Measurements from ENCODE around the gene CHRM1. TPM values are rescaled to one million over a fixed set of nuclear protein-coding genes. Genes with fewer than 3 reads are reported as not detected.
"Not testable (repeated sequence)": the region's sequence is repeated elsewhere in the genome, so short reads cannot be mapped to it uniquely, and the experiment has no call there.

The CHRM1 gene
- not detected for total RNA-seq
- long read RNA-seq = 0 reads

- no peak for DNase-seq (ENCODE audit: missing footprints)
- intact Hi-C loops (cut with DNase I) = no loop called here
- ATAC-seq = no peak
These were observed at the start of gene CHRM1 for GRCh38 chr11:62921201-62921572. Gene CHRM1 (minus strand): TSS chr11:62921363. CDS start chr11:62911100, 10,263 bp downstream.

- ATAC-seq (no peak), DNase-seq (ENCODE audit: missing footprints) (no peak)
- intact Hi-C loops (cut with DNase I) = no loop called here
These were observed 44.4 kb upstream of the CHRM1 start for GRCh38 chr11:62965574-62965973.

GRCh38 chr11:62962391-62962790, 41.2 kb upstream of the CHRM1 start:
- no peak for ATAC-seq
- intact Hi-C loops (cut with DNase I) = no loop called here
- no peak for DNase-seq (ENCODE audit: missing footprints)

- ATAC-seq (no peak), DNase-seq (ENCODE audit: missing footprints) (no peak)
- intact Hi-C loops (cut with DNase I) = no loop called here
These were observed 39.9 kb upstream of the CHRM1 start for GRCh38 chr11:62961017-62961570.

- intact Hi-C loops (cut with DNase I) = no loop called here
- DNase-seq (ENCODE audit: missing footprints) (no peak), ATAC-seq (no peak)
These were observed 38.3 kb upstream of the CHRM1 start for GRCh38 chr11:62959422-62959980.

- ATAC-seq (no peak), DNase-seq (ENCODE audit: missing footprints) (no peak)
- intact Hi-C loops (cut with DNase I) = no loop called here
These were observed 37.6 kb upstream of the CHRM1 start for GRCh38 chr11:62958547-62959421.

- DNase-seq (ENCODE audit: missing footprints) = no peak
- no peak for ATAC-seq
- intact Hi-C loops (cut with DNase I) = no loop called here
These were observed 36.0 kb upstream of the CHRM1 start for GRCh38 chr11:62957147-62957546.

- DNase-seq (ENCODE audit: missing footprints) (no peak), ATAC-seq (no peak)
- intact Hi-C loops (cut with DNase I) = no loop called here
These were observed 33.3 kb upstream of the CHRM1 start for GRCh38 chr11:62954478-62954877.

GRCh38 chr11:62953811-62954210, 32.6 kb upstream of the CHRM1 start:
- no peak for DNase-seq (ENCODE audit: missing footprints)
- intact Hi-C loops (cut with DNase I) = no loop called here
- ATAC-seq = no peak

- no peak for ATAC-seq
- intact Hi-C loops (cut with DNase I) = no loop called here
- no peak for DNase-seq (ENCODE audit: missing footprints)
These were observed 27.7 kb upstream of the CHRM1 start for GRCh38 chr11:62948765-62949320.

- DNase-seq (ENCODE audit: missing footprints); intact Hi-C loops (cut with DNase I); ATAC-seq: not testable (repeated sequence)
These were observed 24.4 kb upstream of the CHRM1 start for GRCh38 chr11:62945538-62945937.

GRCh38 chr11:62937528-62937927, 16.4 kb upstream of the CHRM1 start:
- intact Hi-C loops (cut with DNase I); DNase-seq (ENCODE audit: missing footprints); ATAC-seq: not testable (repeated sequence)

- DNase-seq (ENCODE audit: missing footprints) = no peak
- intact Hi-C loops (cut with DNase I) = no loop called here
- ATAC-seq = no peak
These were observed 13.3 kb upstream of the CHRM1 start for GRCh38 chr11:62934496-62934785.

- no peak for DNase-seq (ENCODE audit: missing footprints)
- no peak for ATAC-seq
- intact Hi-C loops (cut with DNase I) = no loop called here
These were observed 12.8 kb upstream of the CHRM1 start for GRCh38 chr11:62933750-62934495.

GRCh38 chr11:62933285-62933684, 12.1 kb upstream of the CHRM1 start:
- ATAC-seq (no peak), DNase-seq (ENCODE audit: missing footprints) (no peak)
- intact Hi-C loops (cut with DNase I) = no loop called here

- intact Hi-C loops (cut with DNase I) = no loop called here
- ATAC-seq (no peak), DNase-seq (ENCODE audit: missing footprints) (no peak)
These were observed 10.5 kb upstream of the CHRM1 start for GRCh38 chr11:62931499-62932278.

GRCh38 chr11:62930666-62931065, 9.5 kb upstream of the CHRM1 start:
- intact Hi-C loops (cut with DNase I) = no loop called here
- no peak for ATAC-seq
- DNase-seq (ENCODE audit: missing footprints) = no peak

GRCh38 chr11:62930157-62930556, 9.0 kb upstream of the CHRM1 start:
- ATAC-seq (no peak), DNase-seq (ENCODE audit: missing footprints) (no peak)
- intact Hi-C loops (cut with DNase I) = no loop called here

- intact Hi-C loops (cut with DNase I) = no loop called here
- ATAC-seq = no peak
- DNase-seq (ENCODE audit: missing footprints) = no peak
These were observed 6.8 kb upstream of the CHRM1 start for GRCh38 chr11:62928011-62928410.

Measured in Right ventricle myocardium inferior (tissue), 1 donor.